HCT116 (cell line): Measurements from ENCODE around the gene RXFP2. TPM values are rescaled to one million over a fixed set of nuclear protein-coding genes. Genes with fewer than 3 reads are reported as not detected.

Experiments
- ATAC-seq: fragments of 200-7000 bp; cut with Tn5 transposase; 2 replicates; pipeline ENCODE4 v1.9.1; 2020; ENCODE audit warnings: mild to moderate bottlenecking, moderate library complexity
- BruUV-seq: library from RNA; stranded (reverse); fragments of 400-500 nt; replicated peaks from 2 replicates; lab custom pipeline; 2021; lab: Mats Ljungman, UMichigan
- CTCF ChIA-PET: fragments of 300-600 bp; sonication (Branson Sonifier 250); formaldehyde crosslinking; loops from one replicate; lab custom pipeline; 2021; ENCODE audit warnings: antibody characterized with exemption; lab: Charles Lee
- POLR2A ChIA-PET: fragments of 300-600, 350-600 bp; sonication (Branson Sonifier 250); formaldehyde crosslinking; loops from one replicate; lab custom pipeline; 2021; ENCODE audit warnings: antibody characterized with exemption; lab: Charles Lee
- RAD21 ChIA-PET, 2 experiments: fragments of 300-600 bp; sonication (Branson Sonifier 250); formaldehyde crosslinking; loops; one replicate each; lab custom pipeline; 2023; ENCODE audit warnings: low total read pairs in 2 of 2; ENCODE audit not compliant: uncharacterized antibody in 2 of 2, unreplicated experiment in 2 of 2, low non-redundant PET in 1 of 2; lab: Charles Lee
- DNase-seq: peaks from one replicate; pipeline ENCODE4 v3.0.0-alpha.2; 2010; ENCODE audit warnings: low read depth, low spot score
- H2AFZ ChIP-seq: fragments of 200-600 bp; shearing (Covaris generic), sonication (generic); 2 replicates; pipeline ENCODE4 v1.6.1; 2017; ENCODE audit warnings: low read depth, mixed run types, mixed read lengths, antibody characterized with exemption, low read length; ENCODE audit not compliant: poor library complexity, severe bottlenecking
- H3K27ac ChIP-seq: 2 replicates; pipeline ENCODE4 v1.5.1; 2012; ENCODE audit warnings: low read depth, low read length
- H3K27me3 ChIP-seq: fragments of 200-600 bp; sonication (generic); 2 replicates; pipeline ENCODE4 v1.6.1; 2016; ENCODE audit warnings: mixed run types, low read length, mixed read lengths; ENCODE audit not compliant: insufficient read depth
- H3K36me3 ChIP-seq, 2 experiments: fragments of 200-500 bp in 1 of 2; fragments of 200-600 bp in 1 of 2; sonication (Bioruptor generic) in 1 of 2; sonication (generic) in 1 of 2; 2 replicates each; pipeline versions ENCODE4 v1.5.1 to v1.6.1; 2014 to 2016; ENCODE audit warnings: low read length in 2 of 2, inconsistent platforms in 1 of 2, mixed read lengths in 1 of 2, mixed run types in 1 of 2; ENCODE audit not compliant: insufficient read depth in 2 of 2, control insufficient read depth in 1 of 2
- H3K4me1 ChIP-seq, 2 experiments: fragments of 200-600 bp in 1 of 2; sonication (generic) in 1 of 2; 2 replicates each; pipeline versions ENCODE4 v1.5.1 to v1.6.1; 2012 to 2017; ENCODE audit warnings: low read length in 2 of 2, inconsistent platforms in 1 of 2, mild to moderate bottlenecking in 1 of 2, mixed read lengths in 1 of 2, mixed run types in 1 of 2, moderate library complexity in 1 of 2; ENCODE audit not compliant: insufficient read depth in 2 of 2, control insufficient read depth in 1 of 2
- H3K4me2 ChIP-seq: fragments of 200-600 bp; sonication (generic); 2 replicates; pipeline ENCODE4 v1.6.1; 2017; ENCODE audit warnings: mixed run types, low read length, mixed read lengths
- H3K4me3 ChIP-seq, 2 experiments: fragments of 200-600 bp in 1 of 2; sonication (generic) in 1 of 2; replicated peaks in 1 of 2; 2 replicates each; pipeline ENCODE4 v1.5.1; 2011 to 2016; ENCODE audit warnings: low read length in 2 of 2, control low read depth in 1 of 2, low read depth in 1 of 2, mild to moderate bottlenecking in 1 of 2, mixed read lengths in 1 of 2, mixed run types in 1 of 2
- H3K79me2 ChIP-seq: fragments of 200-600 bp; sonication (generic); 2 replicates; pipeline ENCODE4 v1.6.1; 2017; ENCODE audit warnings: mild to moderate bottlenecking, mixed run types, low read length, moderate library complexity, mixed read lengths; ENCODE audit not compliant: insufficient read depth
- H3K9ac ChIP-seq: fragments of 200-600 bp; sonication (generic); 2 replicates; pipeline ENCODE4 v1.6.1; 2016; ENCODE audit warnings: low read length, mixed read lengths
- H3K9me2 ChIP-seq: fragments of 200-600 bp; sonication (generic), shearing (Covaris generic); 2 replicates; pipeline ENCODE4 v1.6.1; 2017; ENCODE audit warnings: mixed run types, mild to moderate bottlenecking, moderate library complexity; ENCODE audit not compliant: insufficient read depth
- H3K9me3 ChIP-seq, 2 experiments: fragments of 200-500 bp in 1 of 2; fragments of 200-600 bp in 1 of 2; sonication (Bioruptor generic) in 1 of 2; sonication (generic) in 1 of 2; 2 replicates each; pipeline ENCODE4 v1.6.1; 2014 to 2017; ENCODE audit warnings: low read length in 2 of 2, mixed read lengths in 2 of 2, inconsistent platforms in 1 of 2, low read depth in 1 of 2, mild to moderate bottlenecking in 1 of 2, mixed run types in 1 of 2, moderate library complexity in 1 of 2; ENCODE audit not compliant: control insufficient read depth in 1 of 2, insufficient read depth in 1 of 2
- H4K20me1 ChIP-seq: fragments of 200-600 bp; sonication (generic), shearing (Covaris generic); 2 replicates; pipeline ENCODE4 v1.6.1; 2017; ENCODE audit warnings: mixed run types, mild to moderate bottlenecking, moderate library complexity; ENCODE audit not compliant: insufficient read depth
- CBX3 ChIP-seq: IDR thresholded peaks from 2 replicates; pipeline ENCODE4 v1.6.1; 2012; ENCODE audit warnings: low read depth
- CEBPB ChIP-seq: IDR thresholded peaks from 2 replicates; pipeline ENCODE4 v1.6.1; 2012; ENCODE audit warnings: low read depth
- EZH2 ChIP-seq: fragments of 200-600 bp; sonication (generic); IDR thresholded peaks from 2 replicates; pipeline ENCODE4 v1.6.1; 2017; ENCODE audit warnings: antibody characterized with exemption, mixed run types
- JUND ChIP-seq: IDR thresholded peaks from 2 replicates; pipeline ENCODE4 v1.6.1; 2012
- RAD21 ChIP-seq: IDR thresholded peaks from 2 replicates; pipeline ENCODE4 v1.6.1; 2012; ENCODE audit warnings: low read depth, mild to moderate bottlenecking
- REST ChIP-seq: IDR thresholded peaks from 2 replicates; pipeline ENCODE4 v1.6.1; 2012; ENCODE audit warnings: low read depth
- ZNF274 ChIP-seq: fragments of 200-500 bp; sonication (Bioruptor generic); IDR thresholded peaks from 2 replicates; pipeline ENCODE4 v1.6.1; 2014; ENCODE audit warnings: mild to moderate bottlenecking, low read depth, low read length, inconsistent platforms
- intact Hi-C: fragments of 100-400 bp; cut with micrococcal nuclease; formaldehyde crosslinking; loops from 2 replicates; pipeline ENCODE4 v1.10.0; 2022
- total RNA-seq: library from RNA; stranded (reverse); gene quantifications from one replicate; pipeline ENCODE4 v1.2.1, GENCODE V29; 2021; ENCODE audit not compliant: unreplicated experiment
- TF ChIP-seq, protein P1 (sequence below): IDR thresholded peaks from 2 replicates; pipeline ENCODE4 v1.6.1; 2012

The RXFP2 gene
- total RNA-seq, 1 experiment from 2014 or later: not detected

DNA sequence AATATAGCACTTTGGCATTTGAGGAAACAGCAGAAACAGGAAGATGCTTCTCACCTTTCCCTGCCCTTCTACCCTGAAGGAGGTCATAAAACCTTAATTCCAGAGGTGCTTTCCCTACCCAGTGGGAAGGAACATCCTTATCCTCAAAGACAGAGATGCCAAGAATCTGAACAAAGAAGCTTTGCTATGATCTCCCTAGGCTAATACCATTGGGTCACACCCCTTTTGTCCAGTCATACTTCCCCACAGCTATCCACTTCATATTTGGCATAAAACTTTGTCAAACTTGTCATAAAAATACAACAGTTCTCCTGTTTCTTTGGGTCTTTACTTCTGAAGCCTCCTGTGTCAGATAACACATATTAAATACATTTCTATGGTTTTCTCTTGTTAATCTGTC, 21.7 kb upstream of the RXFP2 start (continued):
- TF ChIP-seq RAD21: no peak
- TF ChIP-seq, protein P1, sequence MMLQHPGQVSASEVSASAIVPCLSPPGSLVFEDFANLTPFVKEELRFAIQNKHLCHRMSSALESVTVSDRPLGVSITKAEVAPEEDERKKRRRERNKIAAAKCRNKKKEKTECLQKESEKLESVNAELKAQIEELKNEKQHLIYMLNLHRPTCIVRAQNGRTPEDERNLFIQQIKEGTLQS: no peak
- TF ChIP-seq REST: no peak
- no peak for TF ChIP-seq CBX3
- TF ChIP-seq CEBPB: no peak

- TF ChIP-seq EZH2: no peak
- TF ChIP-seq ZNF274: no peak
- no peak for TF ChIP-seq JUND
- Histone ChIP-seq H3K4me1 (no peaks in the 10 kb centered on the region), H3K27ac (no peak overlapping the region), H3K36me3 (no peaks in the 10 kb centered on the region), H3K9ac (no peak overlapping the region), H2AFZ (no peak overlapping the region), H3K9me3 (no peaks in the 10 kb centered on the region), H3K4me3 (no peak overlapping the region), H3K9me2 (no peaks in the 10 kb centered on the region), H4K20me1 (no peaks in the 10 kb centered on the region), H3K4me2 (no peak overlapping the region), H3K79me2 (no peaks in the 10 kb centered on the region), H3K27me3 (peaks cover 60% of the 10 kb centered on the region)
- ATAC-seq: no peak
- DNase-seq: no peak
- no TSS peak for BruUV-seq
- intact Hi-C loops: no loop called here
- RAD21 ChIA-PET: no interaction called here
- CTCF ChIA-PET: no interaction called here
- POLR2A ChIA-PET: no interaction called here
Measured at GRCh38 chr13:31719214-31719613, 20.1 kb upstream of the RXFP2 start.
